ENCODE data around the gene CEBPA.

CEBPA gene

DNA sequence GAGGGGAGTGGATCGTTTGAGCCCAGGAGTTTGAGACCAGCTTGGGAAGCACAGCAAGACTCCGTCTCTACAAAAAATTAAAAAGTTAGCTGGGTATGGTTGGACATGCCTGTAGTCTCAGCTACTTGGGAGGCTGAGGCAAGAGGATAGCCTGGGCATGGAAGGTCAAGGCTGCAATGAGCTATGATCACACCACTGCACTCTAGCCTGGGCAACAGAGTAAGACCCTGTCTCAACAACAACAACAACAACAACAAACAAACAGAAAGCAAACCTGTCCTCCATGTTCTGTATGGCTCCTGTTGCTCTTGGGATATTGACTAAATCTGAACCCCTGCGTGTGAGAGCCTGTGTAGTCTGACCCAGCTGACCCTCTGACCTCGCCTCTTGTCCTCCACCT, 14.9 kb downstream of the CEBPA start:
- no peak for DNase-seq (ENCODE audit: low read depth)

DNA sequence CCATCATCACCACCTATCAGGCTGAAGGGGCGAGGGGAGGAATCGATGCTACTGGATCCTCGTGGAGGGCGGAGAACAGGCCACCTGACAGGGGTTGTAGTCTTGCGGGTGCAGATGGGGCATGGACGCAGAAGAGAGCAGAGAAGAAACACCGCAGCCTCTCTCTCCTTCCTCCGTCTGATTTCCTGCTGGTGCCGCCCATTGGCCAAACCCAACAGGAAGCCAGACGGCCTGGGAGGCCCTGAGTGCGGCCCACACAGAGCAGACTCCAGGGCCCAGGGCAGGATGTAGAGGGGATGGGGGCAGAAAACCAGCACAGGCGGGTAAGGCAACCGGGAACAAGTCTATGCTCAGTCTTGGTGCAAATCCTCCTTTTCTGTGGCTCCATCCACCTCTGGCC, 15.4 kb downstream of the CEBPA start:
- no peak for DNase-seq (ENCODE audit: low read depth)

DNA sequence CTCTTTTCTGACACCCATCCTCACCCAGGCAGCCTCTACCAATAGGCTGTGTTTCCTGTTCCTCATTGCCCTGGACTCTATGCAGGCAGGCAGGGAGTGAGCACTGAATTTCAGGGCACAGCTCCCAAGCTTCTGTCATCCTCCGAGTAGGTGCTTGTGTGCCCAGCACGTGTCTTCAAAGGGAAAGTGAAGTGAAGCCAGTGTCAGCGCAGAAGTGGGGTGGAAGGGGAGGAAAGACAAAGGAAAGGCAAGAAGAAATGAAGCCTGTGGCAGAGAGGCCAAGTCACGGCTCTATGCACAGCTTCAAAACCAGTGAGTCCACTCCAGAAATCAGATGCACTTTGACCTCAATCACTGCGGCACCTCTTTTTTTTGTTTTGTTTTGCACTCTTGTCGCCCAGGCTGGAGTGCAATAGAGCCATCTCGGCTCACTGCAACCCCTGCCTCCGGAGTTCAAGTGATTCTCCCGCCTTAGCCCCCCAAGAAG, 16.9 kb downstream of the CEBPA start:
- DNase-seq (ENCODE audit: low read depth), result no peak

DNA sequence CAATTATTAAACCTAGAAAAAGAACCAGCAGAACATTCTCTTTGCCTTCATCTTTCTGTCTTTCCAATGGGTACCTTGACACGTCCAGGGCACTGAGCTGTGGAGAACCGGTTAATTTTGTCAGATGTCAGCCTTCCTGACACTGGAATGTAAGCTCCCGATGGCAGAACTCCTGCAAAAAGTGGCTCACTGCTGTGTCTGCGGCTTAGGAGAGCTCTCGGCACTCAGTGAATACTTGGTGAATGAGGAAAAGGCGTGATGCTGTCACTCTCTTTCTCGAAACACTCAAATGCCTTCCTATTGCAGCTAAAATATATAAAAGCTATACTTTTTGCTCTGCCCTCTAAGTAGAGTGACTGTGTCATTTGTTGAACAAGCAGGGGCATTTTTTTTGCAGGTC, 17.6 kb downstream of the CEBPA start:
- DNase-seq (ENCODE audit: low read depth), result no peak

DNA sequence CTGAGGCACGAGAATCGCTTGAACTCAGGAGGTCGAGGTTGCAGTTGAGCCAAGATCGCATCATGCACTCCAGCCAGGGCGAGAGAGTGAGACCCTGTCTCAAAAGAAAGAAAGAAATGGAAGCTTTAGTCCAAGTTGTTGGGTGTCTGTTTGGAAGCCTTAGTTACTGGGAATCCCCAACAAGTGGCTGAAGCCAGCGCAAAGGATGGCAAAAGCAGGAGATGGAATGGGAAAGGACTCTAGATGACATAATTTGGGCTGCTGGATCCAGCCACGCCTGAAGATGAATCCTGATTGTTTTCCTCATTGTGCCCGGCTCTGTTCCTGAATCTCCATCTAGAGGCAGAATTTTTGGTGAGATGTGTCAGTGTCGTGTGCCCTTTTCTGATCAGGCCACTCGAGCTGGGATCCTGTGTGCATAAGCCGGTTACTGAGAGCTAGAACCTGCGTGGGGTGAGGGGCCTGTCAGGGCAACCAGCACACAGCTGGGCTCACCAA, 18.1 kb downstream of the CEBPA start:
- DNase-seq (ENCODE audit: low read depth), result no peak

DNA sequence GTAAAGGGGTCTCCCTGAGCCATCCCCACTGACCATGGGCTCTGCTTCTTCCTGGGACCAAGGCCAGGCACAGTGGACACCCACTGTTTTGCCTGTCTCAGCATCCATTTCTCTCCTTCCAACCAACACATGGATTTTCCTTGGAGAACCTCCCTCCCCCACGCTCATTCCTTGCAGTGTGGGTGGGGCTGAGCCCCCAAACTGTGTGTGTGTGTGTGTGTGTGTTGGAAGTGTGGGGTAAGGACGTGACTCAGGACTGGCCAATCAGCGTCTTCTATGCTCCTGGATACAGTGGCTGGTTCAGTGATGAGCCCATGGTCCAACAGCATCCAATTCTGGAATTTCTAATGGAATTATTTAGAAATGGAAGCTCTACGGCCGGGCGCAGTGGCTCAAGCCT, 18.7 kb downstream of the CEBPA start:
- no peak for DNase-seq (ENCODE audit: low read depth)

DNA sequence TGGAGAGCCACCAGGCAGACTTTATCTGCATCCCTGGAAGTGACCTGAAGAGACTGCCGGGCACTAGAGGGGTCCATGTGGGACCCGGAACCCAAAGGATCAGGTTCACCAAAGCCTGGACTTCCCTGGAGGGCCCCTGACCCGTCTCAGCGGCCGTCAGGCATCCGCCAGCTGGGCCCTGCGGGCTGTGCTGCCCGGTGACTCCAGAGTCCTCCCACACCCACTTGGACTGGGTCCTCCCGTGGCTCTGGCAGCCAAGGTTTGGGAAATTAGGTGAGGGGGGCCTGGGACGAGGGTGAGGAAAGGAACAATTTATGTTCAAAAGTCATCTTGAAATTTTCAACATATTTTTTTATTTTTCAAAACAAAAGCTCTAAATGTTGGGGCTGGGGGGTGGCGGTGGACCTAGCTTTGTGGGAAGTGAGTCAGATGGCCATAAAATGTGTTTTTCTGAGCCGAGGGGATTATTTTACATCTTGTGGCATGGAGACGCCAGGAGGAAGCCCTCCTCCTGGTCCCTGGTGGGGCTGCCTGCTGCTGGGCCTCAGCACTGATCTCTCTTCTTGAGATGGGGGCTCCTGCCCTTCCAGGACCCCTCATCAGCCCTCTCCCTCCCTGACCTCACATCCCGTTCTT, 20.2 kb downstream of the CEBPA start:
- DNase-seq (ENCODE audit: low read depth), result no peak

DNA sequence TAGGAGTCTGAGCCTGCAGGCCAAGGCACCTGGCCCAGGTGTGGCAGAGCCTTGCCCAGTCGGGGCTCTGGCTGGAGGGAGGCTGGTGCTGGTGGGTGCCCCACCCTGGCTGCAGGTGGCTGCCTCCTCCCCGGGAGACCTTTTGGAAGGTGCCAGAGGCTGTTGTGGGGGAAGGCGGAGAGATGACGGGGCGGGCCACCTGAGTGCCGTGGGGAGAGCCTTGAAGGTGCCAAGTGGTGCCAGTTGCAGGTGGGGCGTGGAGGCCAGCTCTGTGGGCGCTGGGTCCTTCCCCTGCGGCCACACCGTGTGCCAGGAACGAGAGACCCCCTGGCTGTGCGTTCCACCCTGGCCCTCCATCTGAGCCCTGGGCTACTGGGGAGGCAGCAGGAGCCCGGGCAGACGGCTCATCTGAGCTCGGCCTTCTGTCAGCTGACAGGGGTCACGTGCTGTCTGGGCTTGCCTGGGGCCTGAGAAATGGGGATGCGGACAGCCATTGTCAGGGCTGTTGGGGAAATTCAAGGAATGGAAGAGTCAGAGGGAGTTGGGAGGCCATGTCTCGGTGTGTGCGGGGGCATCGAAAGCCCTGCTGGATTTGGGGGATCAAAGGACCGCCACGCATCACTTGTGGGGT, 20.9 kb downstream of the CEBPA start:
- no peak for DNase-seq (ENCODE audit: low read depth)

DNA sequence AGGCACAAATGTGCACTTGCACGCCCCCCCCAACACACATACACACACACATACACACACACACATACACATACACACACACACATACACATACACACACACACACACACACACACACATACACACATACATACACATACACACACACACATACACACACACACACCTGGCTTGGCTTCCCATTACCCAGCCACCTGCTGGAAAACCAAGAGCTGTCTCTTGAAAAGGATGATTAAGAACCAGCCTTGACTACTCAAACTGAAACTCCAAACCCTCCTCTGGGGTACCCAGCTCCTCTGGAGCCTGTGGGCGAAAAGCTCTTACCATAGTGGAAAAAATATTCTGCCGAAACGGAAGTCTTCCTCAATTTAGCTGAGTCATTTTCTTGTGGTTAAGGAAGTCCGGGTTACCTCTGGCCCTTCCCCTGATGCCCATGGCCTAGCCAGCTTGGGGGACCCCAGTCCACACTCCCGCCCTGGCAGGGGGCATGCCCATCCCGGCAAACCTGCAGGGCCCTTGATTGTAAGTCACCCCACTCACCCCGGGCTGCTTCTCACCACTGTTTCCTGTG, 21.9 kb downstream of the CEBPA start:
- DNase-seq (ENCODE audit: low read depth), result no peak

DNA sequence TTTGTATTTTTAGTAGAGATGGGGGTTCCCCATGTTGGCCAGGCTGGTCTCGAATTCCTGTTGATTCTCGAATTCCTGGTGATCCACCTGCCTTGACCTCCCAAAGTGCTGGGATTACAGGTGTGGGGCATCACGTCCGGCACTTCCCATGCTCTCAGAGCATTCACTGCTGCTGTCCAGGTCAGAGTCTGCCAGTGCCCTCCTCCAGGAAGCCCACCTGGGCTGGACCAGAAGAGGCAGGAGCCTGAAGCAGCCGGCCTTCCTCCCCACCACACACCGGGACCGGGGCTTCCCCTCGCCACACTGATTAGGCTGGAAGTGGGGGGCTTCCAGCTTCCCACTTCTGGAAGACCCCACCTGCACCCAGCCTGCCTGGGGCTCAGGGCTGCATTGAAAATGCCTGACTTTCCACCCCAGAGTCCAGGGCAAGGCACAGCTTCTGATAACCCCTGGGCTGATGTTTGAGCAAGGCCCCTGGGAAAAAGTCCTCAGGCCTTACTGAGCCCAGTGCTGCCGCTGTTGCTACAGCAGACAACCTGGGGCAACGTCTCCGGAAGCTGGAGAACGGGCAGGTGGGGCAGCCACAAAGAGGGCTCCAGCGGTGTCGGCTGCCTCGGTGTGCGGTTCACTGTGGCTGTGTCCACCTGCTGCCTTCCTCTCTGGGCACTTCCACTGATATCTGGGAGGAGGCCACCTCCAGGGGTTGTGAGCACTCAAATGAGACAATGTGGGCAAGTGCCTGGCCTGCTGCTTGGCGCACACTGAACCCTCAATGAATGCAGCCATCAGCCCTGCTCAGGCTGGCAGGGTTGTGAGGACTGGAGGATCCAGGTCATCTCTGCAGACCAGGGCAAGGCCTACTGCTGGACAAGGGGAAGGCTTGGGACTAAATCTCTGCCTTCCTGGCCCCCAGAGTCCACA, 22.6 kb downstream of the CEBPA start:
- no peak for DNase-seq (ENCODE audit: low read depth)

DNA sequence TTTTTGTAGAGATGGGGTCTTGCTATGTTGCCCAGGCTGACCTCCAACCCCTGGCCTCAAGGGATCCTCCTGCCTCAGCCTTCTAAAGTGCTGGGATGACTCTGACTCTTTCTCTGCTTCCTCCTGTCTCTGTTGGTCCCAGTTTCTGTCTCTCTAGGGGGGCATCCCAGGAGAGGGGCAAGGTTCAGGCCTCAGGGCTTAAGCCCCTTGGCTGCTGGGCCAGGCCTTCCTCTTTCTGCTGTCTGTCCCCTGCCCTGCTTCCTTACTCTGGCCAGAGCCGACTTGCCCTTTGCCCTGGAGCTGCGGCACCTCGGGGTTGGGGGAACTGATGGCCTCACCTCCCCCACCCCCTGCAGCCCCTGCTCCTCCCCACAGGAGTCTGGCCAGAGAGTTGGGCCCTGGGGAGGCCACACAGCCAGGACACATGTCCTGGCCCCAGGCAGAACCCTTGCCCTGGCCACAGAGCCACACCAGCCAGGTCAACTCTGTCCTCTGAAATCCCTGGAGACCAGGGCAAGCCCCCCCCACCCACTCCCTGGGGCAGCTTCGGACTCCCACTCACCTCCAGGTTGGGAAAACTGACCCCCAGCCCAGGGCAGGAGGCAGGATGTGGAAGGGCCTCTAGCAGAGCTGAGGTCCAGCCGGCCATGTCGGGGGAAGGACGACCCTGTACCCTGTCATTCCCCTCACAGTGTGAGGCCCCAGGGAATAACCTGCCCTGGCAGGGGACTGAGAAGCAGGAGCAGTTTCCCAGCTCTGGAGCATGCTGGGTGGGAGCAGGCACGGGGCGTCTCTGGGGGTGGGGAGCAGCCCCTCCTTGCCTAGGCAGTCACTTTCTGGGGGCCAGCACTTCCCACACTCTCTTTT, 23.7 kb downstream of the CEBPA start:
- DNase-seq (ENCODE audit: low read depth), result no peak

DNA sequence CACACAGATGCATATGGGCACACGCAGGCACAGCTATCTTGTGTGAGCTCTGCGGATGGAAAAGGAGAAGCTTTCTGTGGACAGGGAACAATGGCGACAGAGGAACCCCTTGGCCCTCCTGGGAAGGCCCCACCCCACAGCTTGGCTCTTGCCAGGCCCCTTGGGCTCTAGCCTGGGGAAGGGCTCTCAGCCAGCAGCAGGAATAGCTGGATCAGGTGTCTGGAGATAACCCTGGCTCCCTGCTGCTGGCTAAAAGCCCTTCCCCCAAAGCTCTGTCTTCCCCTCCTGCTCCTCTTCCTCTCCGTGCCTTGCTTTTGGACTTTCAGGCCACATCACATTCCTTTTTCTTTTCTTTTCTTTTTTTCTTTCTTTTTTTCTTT, 24.3 kb downstream of the CEBPA start:
- no peak for DNase-seq (ENCODE audit: low read depth)

DNA sequence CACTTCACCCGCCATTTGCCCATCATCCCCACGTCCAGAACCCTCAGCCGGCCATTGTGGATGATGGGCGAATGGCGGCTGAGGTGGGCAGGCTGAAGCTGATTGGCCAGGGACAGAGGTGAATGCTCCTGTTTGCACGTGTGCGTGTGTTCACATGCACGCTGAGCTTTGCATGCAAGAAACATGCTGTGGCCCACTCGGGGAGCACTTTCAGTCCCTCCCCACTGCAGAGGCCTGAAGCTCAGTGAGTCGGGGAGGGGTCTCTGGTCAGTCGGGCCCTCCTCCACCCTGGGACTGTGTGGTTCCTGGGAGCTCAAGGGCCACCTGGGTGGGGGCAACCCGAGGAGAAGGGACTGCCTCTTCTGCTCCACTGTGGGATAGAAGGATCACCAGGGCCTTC, 24.9 kb downstream of the CEBPA start:
- no peak for DNase-seq (ENCODE audit: low read depth)

DNA sequence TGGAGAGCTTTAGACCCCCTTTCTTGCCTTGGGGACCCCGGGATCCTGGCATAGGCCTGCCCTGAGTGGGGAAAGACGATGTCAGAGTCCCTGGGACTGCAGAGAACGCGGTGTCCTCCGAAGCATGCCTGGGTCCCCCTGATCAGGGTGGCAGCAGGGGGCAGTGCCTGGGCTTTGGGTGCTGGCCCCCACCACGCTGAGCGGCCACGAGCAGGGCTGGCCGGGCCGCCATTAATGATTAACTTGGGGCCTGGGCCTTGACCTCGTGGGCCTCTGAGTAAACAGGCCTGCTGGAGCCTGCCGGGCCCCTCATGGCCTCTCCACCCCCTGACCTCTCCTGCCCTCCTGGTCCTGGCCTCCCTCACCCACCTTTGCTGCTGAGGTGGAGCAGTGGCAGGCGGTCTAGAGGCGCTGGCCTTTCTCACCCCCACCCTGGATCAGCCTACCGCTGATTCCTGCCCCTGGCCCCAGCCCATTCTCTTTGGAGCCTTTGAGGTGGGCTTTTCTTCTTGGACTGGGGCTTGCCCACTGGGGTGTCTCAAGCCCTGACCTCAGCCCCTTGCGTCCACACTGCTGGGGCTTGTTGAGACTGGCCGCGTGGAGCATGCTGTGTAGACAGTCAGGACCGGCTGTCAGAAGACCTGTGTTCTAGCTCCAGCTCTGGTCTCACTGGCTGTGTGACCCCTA, 26.3 kb downstream of the CEBPA start:
- DNase-seq (ENCODE audit: low read depth), result no peak

DNA sequence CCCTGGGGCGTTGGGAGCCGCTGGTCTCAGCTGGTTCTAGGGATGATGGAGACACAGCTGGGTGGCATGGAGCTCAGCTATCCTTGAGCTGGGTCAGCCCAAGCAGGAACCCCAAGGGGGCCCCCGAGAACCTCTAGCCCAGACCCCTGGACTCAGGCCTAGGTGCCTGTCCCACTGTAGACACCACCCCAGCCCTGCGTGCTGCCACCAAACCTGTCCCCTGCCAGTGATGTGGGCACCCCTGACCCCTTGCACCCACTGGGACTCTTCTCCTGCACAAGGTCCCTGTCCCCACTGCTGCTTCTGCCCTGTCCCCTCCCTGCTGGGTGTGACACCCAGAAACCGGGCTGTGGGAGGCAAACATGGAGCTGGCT, 26.8 kb downstream of the CEBPA start:
- DNase-seq (ENCODE audit: low read depth), result no peak

DNA sequence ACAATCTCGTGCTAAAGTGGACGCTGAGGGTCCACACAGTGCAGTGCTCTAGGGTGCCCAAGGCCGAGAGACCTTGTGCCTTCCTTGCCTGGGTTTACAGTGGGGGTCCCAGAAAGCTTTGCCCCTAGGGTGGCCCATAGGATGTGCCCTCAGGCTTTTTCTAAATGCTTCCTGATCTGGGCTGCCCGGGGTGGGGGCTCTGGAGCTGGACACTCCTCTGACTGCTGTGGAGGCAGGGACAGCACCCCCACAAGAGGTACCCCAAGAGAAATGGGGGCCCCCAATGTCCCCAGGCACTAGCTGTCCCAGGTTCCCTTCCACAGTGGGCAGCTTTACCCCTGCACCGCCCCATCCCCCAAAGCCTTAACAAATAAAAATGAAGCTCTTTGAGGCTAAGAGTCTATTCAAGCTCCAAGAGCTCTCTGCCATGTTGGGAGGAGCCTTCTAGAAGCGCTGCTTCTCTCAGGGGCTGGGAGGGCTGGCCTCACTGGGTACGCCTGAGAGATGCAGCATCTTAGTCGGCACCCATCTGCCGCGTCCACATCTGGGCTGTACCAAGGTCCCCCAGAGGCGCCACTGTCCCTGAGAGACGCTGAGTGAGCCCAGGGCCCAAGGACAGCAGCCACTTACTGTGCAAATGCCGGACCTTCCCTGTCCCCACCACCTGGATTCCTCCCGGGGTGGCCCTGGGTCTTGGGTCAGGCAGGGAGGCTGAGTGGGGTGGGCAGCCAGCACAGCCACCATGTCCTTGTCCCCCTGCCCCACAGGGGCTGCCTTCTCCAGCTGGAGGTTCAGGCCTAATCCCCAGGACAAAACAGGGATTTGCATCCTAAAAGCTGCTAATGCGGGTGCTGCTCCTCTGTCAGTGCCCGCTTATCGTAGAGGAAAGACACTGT, 27.4 kb downstream of the CEBPA start:
- no peak for DNase-seq (ENCODE audit: low read depth)

DNA sequence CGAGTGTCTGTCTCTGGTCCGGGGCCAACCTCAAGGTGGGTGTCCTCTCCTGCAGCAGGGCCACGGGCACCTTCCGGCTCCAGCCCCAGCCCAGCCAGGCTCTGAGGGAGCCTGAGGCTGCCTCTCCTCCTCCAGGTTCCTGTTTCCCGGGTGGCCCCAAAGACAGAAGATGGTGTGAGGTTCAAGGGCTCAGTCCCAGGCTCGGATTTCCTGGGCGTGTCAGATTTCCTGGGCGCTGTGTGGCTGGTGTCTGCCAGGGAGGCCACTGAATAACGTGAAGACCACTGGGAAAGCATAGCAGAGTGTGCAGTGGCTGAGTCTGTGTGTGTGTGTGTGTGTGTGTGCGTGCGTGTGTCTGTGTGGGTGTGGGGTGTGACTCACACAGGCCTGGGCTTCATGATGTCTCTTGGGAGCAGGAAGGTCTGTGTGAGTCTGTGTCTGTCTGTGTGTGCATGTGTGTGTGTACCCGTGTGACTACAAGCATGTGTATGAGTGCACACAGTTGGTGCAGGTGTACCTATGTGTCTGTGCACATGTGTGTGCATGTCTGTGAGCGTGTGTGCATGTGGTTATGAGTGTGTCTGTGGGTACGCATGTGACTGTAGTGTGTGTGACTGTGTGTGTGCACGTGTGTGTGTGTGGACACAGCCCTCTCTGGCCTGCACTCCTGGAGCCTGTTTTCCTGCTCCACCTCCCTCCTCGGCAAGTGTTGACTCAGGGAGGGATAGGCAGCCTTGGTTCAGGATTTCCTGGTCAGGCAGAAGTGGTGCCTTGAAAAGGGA, 28.3 kb downstream of the CEBPA start:
- peak; percentile 22 for DNase-seq (ENCODE audit: low read depth)

DNA sequence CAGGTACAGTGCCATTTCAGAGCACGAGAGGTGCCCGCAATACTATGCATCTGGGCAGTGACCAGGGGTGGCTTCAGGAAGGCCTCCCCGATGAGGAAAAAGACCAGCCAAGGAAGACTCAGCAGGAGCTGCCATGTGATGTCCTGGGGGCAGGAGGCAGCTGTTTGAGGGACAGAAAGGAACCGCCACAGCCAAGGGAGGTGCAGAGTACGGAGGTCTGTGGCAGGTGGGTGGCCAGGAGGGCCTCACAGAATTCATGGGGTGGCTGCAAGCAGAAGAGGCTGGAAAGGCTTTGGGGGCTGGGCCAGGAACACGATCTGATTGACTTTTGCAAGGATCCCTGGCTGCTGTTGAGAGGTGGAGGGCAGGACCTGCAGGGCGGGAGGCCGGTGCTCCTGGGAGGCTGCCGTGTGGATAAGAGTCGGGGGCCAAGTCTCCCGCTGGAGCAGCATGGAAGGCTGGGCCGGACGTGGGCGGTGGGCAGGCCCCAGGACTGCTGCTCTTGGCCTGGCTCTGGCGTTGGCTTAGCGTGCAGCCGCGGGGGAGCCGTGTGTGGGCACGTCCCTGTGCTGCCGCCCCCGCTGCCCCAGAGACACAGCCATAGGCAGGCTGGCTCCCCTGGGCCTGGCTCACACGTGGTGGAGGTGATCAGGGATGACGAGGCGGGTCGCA, 29.1 kb downstream of the CEBPA start:
- no peak for DNase-seq (ENCODE audit: low read depth)
